MM.1S (cell line): ENCODE results near the gene PHLDB2.

Experiments used
- CTCF ChIP-seq: fragments of 300-600 bp; sonication (generic); IDR thresholded peaks from 2 replicates; pipeline ENCODE4 v1.5.1; 2016; ENCODE audit warnings: antibody characterized with exemption, low read length, mixed read lengths
- EZH2 ChIP-seq: fragments of 300-600 bp; sonication (generic); optimal IDR thresholded peaks from 2 replicates; pipeline ENCODE3; 2017; ENCODE audit warnings: low read depth, mild to moderate bottlenecking, antibody characterized with exemption, low read length, mixed read lengths
- EZH2phosphoT487 ChIP-seq: fragments of 300-600 bp; sonication (generic); IDR thresholded peaks from 2 replicates; pipeline ENCODE4 v1.6.1; 2018; ENCODE audit warnings: antibody characterized with exemption, low read length

- TF ChIP-seq CTCF (no peak), EZH2 (no peak), EZH2phosphoT487 (no peak)
These were observed 8.9 kb downstream of the PHLDB2 start for GRCh38 chr3:111867889-111868426.
